IPS-18c (cell line): ENCODE data around the gene HTR1D.
"Not testable (repeated sequence)": the region's sequence is repeated elsewhere in the genome, so short reads cannot be mapped to it uniquely, and the experiment has no call there.

ENCODE experiments used
- H3K4me3 ChIP-seq: 2 replicates; pipeline ENCODE4 v1.7.0; 2013; ENCODE audit warnings: low read depth, mild to moderate bottlenecking, low read length, moderate library complexity; ENCODE audit not compliant: insufficient read depth
- H3K9me3 ChIP-seq: one replicate; pipeline ENCODE4 v1.6.1; 2013; ENCODE audit warnings: mild to moderate bottlenecking, low read length, moderate library complexity; ENCODE audit not compliant: control insufficient read depth, insufficient read depth

Gene HTR1D, protein sequence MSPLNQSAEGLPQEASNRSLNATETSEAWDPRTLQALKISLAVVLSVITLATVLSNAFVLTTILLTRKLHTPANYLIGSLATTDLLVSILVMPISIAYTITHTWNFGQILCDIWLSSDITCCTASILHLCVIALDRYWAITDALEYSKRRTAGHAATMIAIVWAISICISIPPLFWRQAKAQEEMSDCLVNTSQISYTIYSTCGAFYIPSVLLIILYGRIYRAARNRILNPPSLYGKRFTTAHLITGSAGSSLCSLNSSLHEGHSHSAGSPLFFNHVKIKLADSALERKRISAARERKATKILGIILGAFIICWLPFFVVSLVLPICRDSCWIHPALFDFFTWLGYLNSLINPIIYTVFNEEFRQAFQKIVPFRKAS

GRCh38 chr1:23217421-23218115 is at the start of gene HTR1D:
TSS of gene HTR1D (minus strand) at chr1:23217502. CDS start at chr1:23194219, 23,283 bp downstream.
- Histone ChIP-seq H3K4me3 (peak within 1 kb of the TSS; percentile 84), H3K9me3 (peaks cover 3% of the 10 kb centered on the region)

DNA sequence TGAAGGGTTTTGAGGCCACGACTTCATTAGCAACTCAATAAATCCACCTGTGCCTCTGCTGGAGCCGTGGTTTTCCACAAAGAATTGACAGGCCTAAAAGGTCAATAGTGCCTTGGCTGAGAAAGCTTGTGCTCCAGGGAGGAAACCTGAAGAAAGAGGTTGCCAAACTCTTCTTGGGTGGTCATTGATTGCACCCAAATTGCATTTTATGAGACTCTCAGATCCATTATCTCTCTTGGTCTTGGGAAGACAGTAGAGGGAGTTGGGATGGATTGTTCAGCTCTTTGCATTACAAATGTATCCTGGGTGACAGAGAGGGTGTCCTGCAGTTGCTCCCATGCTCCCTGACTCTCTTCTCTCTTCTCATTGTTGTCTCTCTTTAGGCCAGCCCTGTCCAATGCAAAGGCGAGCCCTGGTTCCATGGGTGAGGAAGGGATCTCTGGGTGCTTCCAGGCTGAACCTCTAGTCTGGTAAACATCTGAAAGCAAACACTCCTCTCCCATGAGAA is 46.1 kb upstream of the HTR1D start:
- Histone ChIP-seq H3K9me3 (no peaks in the 10 kb centered on the region), H3K4me3 (no peak overlapping the region)

DNA sequence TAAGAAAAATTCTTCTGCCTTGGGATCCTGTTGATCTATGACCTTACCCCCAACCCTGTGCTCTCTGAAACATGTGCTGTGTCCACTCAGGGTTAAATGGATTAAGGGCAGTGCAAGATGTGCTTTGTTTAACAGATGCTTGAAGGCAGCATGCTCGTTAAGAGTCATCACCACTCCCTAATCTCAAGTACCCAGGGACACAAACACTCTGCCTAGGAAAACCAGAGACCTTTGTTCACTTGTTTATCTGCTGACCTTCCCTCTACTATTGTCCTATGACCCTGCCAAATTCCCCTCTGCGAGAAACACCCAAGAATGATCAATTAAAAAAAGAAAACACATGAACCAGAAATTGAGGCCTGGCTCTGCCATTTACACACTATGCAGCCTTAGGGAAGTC is 40.8 kb upstream of the HTR1D start:
- H3K4me3 ChIP-seq, H3K9me3 ChIP-seq: not testable (repeated sequence)

GRCh38 chr1:23257371-23257770 is 40.1 kb upstream of the HTR1D start:
- H3K9me3 ChIP-seq, H3K4me3 ChIP-seq: not testable (repeated sequence)

- Histone ChIP-seq H3K4me3 (no peak overlapping the region), H3K9me3 (no peaks in the 10 kb centered on the region)
Measured at GRCh38 chr1:23254584-23254983, 37.3 kb upstream of the HTR1D start.

DNA sequence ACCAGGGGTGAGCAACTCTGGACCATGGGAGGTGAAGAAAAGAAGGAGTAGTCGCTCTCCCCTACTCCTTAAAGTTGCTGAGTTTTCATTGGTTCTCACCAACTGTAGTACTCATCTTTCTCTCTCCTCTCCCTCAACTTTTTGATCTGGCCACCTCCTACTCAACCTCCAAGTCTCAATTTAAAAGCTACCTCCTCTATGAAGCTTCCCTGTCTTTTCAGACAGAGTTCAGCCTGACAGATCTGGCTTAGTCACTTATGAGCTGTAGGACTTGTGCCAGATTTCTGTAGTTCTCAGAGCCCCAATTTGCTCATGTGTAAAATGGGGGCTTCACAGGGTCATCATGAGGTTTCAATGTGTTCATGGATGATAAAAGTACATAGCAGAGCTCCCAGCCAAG is 34.5 kb upstream of the HTR1D start:
- H3K4me3 ChIP-seq, result no peak overlapping the region
- H3K9me3 ChIP-seq, result no peaks in the 10 kb centered on the region

DNA sequence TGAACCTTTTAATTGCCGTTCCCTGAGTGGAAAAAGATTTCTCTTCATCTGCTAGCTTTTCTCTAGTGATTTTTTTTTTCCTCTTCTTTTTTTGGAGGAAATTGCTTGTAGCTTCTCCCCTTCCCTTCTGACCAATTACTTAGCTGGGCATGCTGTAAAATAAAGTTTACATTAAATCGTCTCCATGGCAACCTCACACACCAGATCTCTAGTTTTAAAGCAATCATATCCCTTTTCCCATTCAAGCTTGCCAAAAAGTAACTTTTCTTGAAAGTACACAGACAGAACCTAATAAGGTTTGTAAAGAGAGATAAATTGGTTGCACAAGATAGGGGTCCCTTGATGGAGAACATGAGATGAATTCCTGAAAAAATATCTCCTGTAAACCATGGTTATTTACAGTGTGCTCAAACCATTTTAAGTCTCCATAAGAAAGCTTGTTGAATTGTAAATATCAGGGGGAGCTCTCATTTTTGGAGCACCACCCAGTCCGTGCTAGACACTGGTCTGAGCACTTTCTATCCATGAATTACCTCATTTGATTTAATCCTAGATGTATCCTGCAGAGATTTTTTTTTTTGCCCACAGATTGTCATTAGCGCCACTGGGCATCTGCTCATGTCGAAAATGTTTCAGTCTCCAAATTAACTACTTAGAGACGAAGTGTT is 32.6 kb upstream of the HTR1D start:
- H3K9me3 ChIP-seq, result no peaks in the 10 kb centered on the region
- no peak overlapping the region for H3K4me3 ChIP-seq

- no peak overlapping the region for H3K4me3 ChIP-seq
- no peaks in the 10 kb centered on the region for H3K9me3 ChIP-seq
Measured at GRCh38 chr1:23247276-23247675, 30.0 kb upstream of the HTR1D start.

DNA sequence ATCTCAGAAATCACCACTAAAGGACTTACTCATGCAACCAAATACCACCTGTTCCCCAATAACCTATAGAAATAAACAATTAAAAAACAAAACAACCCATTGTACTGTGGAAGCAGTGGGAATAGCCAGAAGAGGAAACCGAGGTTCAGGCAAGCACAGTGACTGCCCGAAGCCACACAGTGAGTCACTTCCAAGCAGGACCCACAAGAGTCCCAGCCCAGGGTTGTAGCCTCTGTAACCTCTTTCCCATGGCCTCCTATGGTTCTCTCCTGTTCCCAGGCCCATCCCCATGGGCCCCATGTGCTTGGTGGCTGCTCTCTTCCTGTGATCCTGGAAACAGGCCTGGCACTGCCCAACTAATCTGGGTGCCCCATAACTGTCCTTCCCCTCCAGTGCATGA is 29.0 kb upstream of the HTR1D start:
- Histone ChIP-seq H3K4me3 (no peak overlapping the region), H3K9me3 (no peaks in the 10 kb centered on the region)

GRCh38 chr1:23244256-23244761 is 27.0 kb upstream of the HTR1D start:
- H3K4me3 ChIP-seq, result no peak overlapping the region
- H3K9me3 ChIP-seq, result no peaks in the 10 kb centered on the region

GRCh38 chr1:23242414-23242813 is 25.1 kb upstream of the HTR1D start:
- no peaks in the 10 kb centered on the region for H3K9me3 ChIP-seq
- H3K4me3 ChIP-seq, result no peak overlapping the region

DNA sequence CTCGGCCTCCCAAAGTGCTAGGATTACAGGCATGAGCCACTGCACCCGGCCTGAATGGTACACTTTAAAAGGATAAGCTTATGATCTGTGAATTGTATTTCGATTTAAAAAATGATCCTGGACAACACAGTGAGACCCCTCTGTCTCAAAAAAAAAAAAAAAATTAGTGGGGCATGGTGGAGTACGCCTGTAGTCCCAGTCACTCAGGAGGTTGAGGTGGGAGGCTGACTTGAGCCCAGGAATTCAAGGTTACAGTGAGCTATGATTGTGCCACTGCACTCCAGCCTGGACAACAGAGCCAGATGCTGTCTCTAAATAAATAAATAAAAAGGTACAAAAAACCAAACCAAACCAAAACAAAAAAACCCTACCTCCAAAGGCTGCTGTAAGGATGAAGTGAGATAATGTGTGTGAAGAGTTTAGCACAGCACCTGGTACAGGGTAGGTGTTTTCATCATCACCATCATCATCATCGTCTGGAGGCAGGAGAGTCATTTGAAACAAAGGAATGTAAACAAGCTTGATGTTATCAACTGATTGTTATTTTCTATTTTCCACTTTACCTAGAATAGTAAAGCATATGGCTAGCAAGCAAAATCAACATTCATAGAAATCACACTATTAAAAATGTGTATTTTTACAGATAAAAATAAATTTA is 22.5 kb upstream of the HTR1D start:
- H3K4me3 ChIP-seq, result no peak overlapping the region

GRCh38 chr1:23238565-23238964 is 21.3 kb upstream of the HTR1D start:
- H3K9me3 ChIP-seq, result no peaks in the 10 kb centered on the region

More for the DNA sequence above, 22.5 kb upstream of the HTR1D start:
- no peaks in the 10 kb centered on the region for H3K9me3 ChIP-seq

DNA sequence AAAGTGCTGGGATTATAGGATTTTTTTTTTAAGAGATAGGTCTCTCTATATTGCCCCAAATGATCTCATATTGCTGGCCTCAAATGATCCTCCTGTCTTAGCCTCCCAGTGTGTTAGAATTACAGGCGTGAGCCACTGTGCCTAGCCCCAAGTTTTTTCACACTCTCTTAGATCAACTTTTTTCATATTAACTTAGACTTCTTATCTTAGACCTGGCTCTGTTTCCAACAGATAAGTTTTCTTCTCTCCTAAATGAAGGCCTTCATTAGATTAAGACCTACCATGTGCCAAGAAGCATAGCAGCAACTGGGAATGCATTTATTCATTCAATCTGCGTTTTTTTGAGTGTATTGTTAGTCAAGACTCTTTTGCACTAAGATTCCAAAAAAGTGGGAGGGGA is 20.2 kb upstream of the HTR1D start:
- H3K4me3 ChIP-seq, result no peak overlapping the region
- H3K9me3 ChIP-seq, result no peaks in the 10 kb centered on the region

More at GRCh38 chr1:23238565-23238964, 21.3 kb upstream of the HTR1D start:
- H3K4me3 ChIP-seq, result no peak overlapping the region

DNA sequence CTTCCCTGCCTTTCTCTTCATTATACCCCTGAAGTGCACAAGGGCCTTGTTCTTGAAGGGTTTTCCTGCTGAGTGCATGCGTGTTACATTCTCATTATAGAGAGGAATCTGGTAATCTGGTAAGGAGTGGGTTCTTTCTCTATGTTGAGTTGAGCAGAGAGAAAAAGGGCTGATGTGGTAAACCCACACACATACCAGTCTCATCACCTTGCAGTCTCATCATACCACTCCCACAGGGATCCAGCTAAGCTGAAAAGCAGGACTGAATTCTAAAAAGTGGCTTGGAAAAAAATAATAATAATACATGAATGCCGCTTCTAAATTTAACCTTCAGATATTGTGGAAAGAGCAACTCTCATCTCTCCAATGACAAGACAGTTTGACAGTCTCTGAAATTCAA is 10.5 kb upstream of the HTR1D start:
- no peaks in the 10 kb centered on the region for H3K9me3 ChIP-seq
- H3K4me3 ChIP-seq, result no peak overlapping the region

- H3K4me3 ChIP-seq, result no peak overlapping the region
- no peaks in the 10 kb centered on the region for H3K9me3 ChIP-seq
Measured at GRCh38 chr1:23224739-23225648, 7.7 kb upstream of the HTR1D start.
